ENCODE results near the gene HERC5.

Gene HERC5

DNA sequence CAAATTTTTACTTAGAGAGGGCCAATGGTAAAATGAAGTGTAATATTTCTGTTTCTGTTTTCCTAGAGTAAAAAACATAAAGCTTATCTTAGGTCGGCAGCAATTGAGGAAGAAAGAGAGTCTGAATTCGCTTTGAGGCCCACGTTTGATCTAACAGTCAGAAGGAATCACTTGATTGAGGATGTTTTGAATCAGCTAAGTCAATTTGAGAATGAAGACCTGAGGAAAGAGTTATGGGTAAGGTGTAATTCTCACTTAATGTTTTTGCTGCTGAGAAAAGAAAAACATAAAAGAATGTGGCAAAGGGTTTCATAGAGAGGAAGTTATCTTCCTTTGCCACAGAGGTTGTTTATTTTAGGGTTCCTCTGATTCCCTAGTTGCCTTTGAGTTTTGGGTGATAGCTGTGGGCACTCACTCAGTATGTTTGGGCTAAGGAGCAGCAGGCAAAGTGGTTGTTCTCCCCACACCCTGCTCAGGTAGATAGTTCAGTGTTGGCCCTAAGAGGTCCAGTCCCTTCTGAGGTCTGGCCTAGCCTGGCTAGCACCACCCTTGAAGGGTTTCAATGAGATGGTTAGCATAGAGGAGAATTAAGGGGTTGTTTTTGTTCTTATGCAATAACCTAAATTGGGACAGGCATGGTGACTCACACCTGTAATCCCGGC is 32.3 kb downstream of the HERC5 start:
- H3K4me3 ChIP-seq (replicated peaks in 1 of 2; ENCODE audit: low read depth in 2 of 2, low read length in 2 of 2), result no peak overlapping the region
- TF ChIP-seq, protein P1, sequence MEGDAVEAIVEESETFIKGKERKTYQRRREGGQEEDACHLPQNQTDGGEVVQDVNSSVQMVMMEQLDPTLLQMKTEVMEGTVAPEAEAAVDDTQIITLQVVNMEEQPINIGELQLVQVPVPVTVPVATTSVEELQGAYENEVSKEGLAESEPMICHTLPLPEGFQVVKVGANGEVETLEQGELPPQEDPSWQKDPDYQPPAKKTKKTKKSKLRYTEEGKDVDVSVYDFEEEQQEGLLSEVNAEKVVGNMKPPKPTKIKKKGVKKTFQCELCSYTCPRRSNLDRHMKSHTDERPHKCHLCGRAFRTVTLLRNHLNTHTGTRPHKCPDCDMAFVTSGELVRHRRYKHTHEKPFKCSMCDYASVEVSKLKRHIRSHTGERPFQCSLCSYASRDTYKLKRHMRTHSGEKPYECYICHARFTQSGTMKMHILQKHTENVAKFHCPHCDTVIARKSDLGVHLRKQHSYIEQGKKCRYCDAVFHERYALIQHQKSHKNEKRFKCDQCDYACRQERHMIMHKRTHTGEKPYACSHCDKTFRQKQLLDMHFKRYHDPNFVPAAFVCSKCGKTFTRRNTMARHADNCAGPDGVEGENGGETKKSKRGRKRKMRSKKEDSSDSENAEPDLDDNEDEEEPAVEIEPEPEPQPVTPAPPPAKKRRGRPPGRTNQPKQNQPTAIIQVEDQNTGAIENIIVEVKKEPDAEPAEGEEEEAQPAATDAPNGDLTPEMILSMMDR (IDR thresholded peaks at IDR 0.05; ENCODE audit: low read depth, low read length), result no peak
- no peak for DNase-seq (ENCODE audit: low read depth in 2 of 2)

DNA sequence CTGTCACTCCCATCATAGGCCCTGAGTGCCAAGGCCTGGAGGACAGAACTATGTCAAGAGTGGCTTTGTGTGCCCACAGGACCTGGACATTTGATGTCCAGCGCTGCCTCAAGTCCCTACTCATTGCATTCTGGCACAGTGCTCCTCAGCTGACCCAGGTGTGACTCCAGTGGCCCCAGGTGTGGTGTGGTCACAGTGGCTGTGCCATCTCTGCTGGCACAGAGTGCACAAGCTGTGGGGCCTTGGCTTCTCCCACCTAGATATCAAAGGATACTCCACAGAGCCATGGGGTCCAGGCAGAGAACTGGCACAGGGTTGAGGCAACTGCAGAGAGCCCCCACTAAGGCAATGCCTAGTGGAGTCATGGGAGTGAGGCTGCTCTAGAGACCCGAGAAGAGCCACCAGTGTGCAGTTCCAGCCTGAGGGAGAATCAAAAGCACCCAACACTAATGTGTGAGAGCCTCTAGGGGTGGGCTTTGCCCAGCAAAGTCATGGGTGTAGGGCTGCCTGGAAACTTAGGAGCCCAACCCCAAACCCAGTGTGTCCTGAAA is 41.0 kb downstream of the HERC5 start:
- TF ChIP-seq, protein P1 (IDR thresholded peaks at IDR 0.05; ENCODE audit: low read depth, low read length), result no peak
- no peak overlapping the region for H3K4me3 ChIP-seq (replicated peaks in 1 of 2; ENCODE audit: low read depth in 2 of 2, low read length in 2 of 2)

DNA sequence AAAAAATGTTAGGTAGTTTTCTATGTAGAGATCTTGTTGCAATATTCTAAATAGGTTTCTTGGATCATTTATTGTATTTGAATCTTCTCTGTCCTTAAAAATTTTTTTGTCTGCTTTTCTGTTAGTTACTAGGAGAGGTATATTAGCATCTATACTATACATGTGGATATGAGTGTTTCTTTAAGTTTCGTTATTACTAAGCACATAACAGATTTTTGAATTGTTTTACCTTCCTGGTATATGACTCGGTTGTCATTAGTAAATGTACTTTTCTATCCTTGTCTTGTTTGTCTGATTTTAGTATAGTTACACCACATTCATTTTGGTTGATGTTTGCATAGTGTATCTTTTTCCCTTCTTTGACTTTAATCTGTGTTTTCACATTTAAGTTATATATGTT is 46.4 kb downstream of the HERC5 start:
- DNase-seq (ENCODE audit: low read depth in 2 of 2), result no peak
- TF ChIP-seq, protein P1 (IDR thresholded peaks at IDR 0.05; ENCODE audit: low read depth, low read length), result no peak
- no peak overlapping the region for H3K4me3 ChIP-seq (replicated peaks in 1 of 2; ENCODE audit: low read depth in 2 of 2, low read length in 2 of 2)

More for the DNA sequence above, 41.0 kb downstream of the HERC5 start:
- DNase-seq (ENCODE audit: low read depth in 2 of 2), result no peak

DNA sequence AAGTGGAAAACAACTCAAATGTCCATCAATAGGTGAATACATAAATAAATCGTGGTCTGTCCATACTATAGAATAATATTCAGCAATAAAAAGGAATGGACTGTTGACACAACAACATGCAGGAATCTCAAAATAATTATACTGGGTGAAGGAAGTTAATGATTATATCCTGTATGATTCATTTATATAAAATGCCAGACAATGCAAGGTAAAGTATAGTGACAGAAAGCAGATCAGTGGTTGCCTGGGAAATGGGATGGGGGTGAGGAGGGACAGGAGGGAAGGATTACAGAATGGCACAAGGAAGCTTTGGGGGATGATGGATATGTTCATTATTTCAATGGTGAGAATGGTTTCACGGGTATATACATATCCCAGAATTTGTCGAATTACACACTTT is 54.3 kb downstream of the HERC5 start:
- no peak overlapping the region for H3K4me3 ChIP-seq (replicated peaks in 1 of 2; ENCODE audit: low read depth in 2 of 2, low read length in 2 of 2)
- TF ChIP-seq, protein P1 (IDR thresholded peaks at IDR 0.05; ENCODE audit: low read depth, low read length), result no peak
- no peak for DNase-seq (ENCODE audit: low read depth in 2 of 2)

DNA sequence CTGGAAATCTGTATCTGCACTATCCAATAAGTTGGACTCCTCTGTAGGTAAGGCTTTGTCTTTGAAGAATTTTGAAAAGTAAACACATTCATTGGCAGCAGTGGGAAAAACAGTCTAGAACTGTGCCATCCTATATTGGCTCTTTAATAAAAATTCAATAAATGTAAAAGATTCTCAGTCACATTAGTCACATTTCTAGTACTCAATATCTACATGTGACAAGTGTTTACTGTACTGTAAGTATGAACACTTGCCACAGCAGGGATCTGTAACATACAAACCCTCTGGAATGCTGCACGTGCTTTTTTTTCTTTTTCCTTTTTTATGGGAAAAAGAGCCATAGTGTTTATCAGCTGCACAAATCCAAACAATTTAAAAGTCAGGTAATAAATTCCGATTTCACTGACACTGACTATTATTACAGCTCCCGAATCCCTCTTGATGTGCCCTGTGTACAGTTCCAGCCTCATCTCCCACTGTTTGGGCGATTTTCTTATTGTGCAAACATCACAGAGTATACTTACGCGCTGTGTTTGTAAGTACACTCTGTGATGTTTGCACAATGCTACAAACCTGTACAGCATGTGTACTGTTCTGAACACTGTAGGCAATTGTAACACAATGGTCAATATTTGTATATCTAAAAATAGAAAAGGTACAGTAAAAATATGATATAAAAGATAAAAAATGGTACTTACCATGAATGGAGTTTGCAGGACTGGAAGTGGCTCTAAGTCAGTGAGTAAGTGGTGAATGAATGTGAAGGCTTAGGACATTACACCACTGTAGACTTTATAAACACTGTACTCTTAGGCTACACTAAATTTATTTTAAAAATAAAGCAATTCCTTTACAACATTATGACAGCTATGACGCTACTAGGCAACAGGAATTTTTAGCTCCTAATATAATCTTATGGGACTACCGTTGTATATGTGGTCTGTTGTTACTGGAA is 57.9 kb downstream of the HERC5 start:
- DNase-seq (ENCODE audit: low read depth in 2 of 2), result no peak
- H3K4me3 ChIP-seq (replicated peaks in 1 of 2; ENCODE audit: low read depth in 2 of 2, low read length in 2 of 2), result no peak overlapping the region
- TF ChIP-seq, protein P1 (IDR thresholded peaks at IDR 0.05; ENCODE audit: low read depth, low read length), result no peak

DNA sequence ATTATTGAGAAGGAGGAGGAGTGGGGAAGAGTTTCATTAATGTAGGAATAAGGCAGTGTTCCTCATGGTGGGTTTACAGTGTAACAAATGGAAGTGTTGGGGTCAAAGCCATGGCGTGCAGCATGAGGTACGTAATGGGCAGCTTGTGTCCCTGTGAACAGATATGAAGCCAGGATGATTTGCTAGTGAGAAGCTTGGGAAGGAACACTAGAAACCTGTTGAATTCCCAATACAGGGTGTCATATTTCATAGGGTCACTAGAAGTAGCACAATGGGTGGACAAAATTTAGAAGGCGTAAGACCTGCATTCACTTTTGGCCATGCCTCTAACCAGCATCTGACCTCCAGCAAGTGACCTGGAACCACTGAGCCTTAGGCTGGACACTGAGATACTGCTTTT is 59.8 kb downstream of the HERC5 start:
- TF ChIP-seq, protein P1 (IDR thresholded peaks at IDR 0.05; ENCODE audit: low read depth, low read length), result no peak
- no peak overlapping the region for H3K4me3 ChIP-seq (replicated peaks in 1 of 2; ENCODE audit: low read depth in 2 of 2, low read length in 2 of 2)
- no peak for DNase-seq (ENCODE audit: low read depth in 2 of 2)

Measured in cardiac fibroblast (primary cell).